AG04449 (cell line): ENCODE measurements around the gene EDAR.

ENCODE experiments used
- CTCF ChIA-PET: fragments of 350-600 bp; formaldehyde crosslinking; extraction: SDS; loops from one replicate; lab custom pipeline; 2021; ENCODE audit warnings: antibody characterized with exemption; lab: Yijun Ruan, JAX
- POLR2A ChIA-PET: fragments of 400-600, 350-600 bp; formaldehyde crosslinking; extraction: SDS; loops from one replicate; lab custom pipeline; 2020; ENCODE audit warnings: antibody characterized with exemption, inconsistent platforms; lab: Yijun Ruan, JAX
- DNase-seq: peaks from one replicate; pipeline ENCODE4 v3.0.0-alpha.2; 2010; ENCODE audit warnings: low read depth, low spot score
- H3K4me3 ChIP-seq: 2 replicates; pipeline ENCODE4 v1.5.1; 2011; ENCODE audit warnings: low read depth, mild to moderate bottlenecking, control low read depth, low read length
- TF ChIP-seq, protein P1 (sequence below): IDR thresholded peaks from one replicate; pipeline ENCODE4 v1.5.1; 2011; ENCODE audit warnings: mild to moderate bottlenecking, moderate library complexity, low read length, control low read depth, inconsistent platforms; ENCODE audit not compliant: insufficient read depth; ENCODE audit errors: missing control alignments

Gene EDAR

DNA sequence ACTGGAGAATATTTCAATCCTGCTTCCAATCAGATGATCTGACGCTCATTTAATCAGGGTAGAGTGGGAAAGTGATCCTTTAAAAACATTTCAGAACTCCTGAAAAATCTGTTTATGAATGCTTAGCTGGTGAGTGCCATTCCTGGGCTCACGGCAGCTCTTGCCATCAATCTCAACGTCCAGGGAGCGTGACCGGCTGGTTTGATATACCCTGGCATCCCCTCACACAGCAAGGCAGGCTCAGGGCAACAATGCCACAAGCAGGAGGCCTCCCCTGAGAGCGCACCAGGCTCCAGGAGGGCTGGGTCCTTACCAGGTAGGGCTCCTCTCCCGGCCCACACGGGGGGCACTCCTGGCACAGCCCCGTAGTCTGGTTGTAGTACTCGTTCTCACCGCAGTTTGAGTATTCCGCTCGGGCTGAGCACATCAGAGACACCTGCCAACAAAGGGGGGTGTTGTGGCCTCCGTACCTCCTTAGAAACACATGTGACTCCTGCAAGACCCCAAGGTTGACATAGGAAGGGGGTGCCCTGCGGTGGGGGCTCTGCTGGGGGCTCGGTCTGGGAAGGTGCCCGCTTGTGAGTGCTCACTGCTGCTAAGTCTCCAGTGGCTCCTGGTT lies 59.1 kb downstream of the EDAR start:
- POLR2A ChIA-PET: no interaction called here
- TF ChIP-seq, protein P1, sequence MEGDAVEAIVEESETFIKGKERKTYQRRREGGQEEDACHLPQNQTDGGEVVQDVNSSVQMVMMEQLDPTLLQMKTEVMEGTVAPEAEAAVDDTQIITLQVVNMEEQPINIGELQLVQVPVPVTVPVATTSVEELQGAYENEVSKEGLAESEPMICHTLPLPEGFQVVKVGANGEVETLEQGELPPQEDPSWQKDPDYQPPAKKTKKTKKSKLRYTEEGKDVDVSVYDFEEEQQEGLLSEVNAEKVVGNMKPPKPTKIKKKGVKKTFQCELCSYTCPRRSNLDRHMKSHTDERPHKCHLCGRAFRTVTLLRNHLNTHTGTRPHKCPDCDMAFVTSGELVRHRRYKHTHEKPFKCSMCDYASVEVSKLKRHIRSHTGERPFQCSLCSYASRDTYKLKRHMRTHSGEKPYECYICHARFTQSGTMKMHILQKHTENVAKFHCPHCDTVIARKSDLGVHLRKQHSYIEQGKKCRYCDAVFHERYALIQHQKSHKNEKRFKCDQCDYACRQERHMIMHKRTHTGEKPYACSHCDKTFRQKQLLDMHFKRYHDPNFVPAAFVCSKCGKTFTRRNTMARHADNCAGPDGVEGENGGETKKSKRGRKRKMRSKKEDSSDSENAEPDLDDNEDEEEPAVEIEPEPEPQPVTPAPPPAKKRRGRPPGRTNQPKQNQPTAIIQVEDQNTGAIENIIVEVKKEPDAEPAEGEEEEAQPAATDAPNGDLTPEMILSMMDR: no peak
- CTCF ChIA-PET: interaction anchor here (0.6 to 2.9 kb wide), 11 partner anchors 8 to 584 kb away, joined by 3 to 21 read pairs (median 4); no protein-coding TSS in a partner anchor
- DNase-seq: no peak
- no peak overlapping the region for H3K4me3 ChIP-seq

DNA sequence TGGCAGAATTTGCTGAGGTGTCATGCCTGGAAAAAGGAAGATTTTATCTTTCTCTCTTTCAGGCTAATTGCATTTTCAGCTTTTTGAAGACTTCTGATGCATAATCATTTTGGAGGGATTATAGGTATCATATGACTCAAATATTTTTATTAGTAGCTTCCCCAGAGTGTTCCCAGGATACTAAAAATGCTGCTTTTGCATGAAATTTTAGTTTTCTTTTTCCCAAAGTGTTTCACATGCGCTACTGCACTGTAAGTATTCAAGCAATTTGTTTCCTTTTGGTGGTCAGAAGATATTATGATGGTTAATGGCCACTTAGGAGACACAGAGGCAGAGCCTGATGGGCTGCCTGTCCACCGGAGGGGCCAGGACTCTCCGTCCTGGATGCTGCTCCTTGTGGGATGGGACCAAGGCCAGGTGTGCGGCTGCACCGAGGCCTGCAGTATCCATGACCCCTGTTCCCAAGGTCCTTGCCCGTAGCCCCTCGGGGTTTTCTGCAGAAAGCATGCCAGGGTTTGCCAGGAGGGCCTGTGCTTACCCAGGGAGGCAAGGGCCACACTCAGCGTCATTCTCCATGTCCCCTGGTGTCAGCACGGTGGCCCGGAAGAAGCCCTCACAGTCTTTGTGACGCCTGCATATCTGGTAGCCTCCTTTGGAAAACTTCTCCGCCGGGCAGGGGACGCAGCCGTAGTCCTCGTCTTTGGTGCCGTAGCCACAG lies 60.2 kb downstream of the EDAR start:
- H3K4me3 ChIP-seq: no peak overlapping the region
- ChIA-PET CTCF (interaction anchor here (0.7 to 3.2 kb wide), 26 partner anchors 10 to 617 kb away, joined by 3 to 21 read pairs (median 4); partner anchors contain the start of gene SH3RF3), POLR2A (no interaction called here)
- TF ChIP-seq, protein P1: no peak
- no peak for DNase-seq

DNA sequence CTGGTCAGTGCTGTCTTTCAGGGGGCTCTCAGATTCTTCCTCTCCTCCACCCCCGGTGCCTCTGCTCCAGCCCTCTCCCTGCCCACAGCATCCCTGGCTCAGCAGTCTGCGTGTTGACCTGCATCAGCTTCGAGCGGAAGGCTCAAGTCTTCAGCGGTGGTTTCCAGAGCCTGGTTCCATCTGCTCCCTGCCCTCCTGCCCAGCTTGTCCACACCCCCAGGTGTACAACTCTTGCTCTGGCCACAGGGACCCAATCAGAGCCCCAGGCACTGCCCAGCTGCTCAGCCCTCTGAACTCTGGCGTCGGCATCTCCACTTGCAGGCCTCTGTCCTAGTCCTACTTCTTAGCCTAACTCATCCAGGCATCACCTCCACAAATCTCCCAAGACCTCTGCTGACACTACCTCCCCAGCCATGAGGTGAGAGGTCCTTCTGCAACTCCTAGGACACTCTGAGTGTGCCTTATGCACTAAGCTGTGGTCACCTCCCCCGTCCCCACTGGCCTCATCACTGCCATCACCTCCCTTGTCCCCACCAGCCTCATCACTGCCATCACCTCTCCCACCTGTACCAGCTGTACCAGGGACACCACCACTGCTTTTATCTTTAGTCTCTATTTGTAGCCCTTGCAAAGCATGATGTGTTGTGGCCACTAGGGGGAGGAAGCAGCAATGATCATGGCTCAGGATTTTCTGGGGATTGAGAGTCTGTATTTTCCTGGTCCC lies 60.9 kb downstream of the EDAR start:
- ChIA-PET POLR2A (no interaction called here), CTCF (interaction anchor here (0.7 to 3.2 kb wide), 27 partner anchors 9 to 618 kb away, joined by 3 to 21 read pairs (median 4); partner anchors contain the start of gene SH3RF3)
- TF ChIP-seq, protein P1: peak; percentile 85
- no peak overlapping the region for H3K4me3 ChIP-seq
- DNase-seq: no peak

DNA sequence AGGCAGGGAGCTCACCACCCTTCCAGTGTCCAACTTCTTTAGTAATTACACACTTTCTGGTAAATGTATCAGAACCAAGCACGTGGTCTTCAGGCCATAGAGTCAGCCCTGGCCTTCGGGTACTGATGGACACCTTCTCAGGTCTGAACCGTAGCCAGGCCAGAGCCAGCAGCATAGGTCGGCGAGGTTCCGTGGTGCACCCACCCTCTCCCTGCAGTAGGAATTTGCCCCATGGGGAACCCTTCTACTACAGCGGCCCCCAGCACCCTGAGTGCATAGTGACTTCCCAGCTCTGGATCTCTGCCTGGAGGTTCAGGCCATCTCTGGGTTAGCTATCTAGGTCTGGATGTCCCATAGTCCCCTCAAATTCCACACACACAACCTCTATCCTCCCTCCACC lies 61.6 kb downstream of the EDAR start:
- TF ChIP-seq, protein P1: no peak
- DNase-seq: no peak
- CTCF ChIA-PET: interaction anchor here (1.0 to 3.2 kb wide), 13 partner anchors 11 to 619 kb away, joined by 3 to 21 read pairs (median 4); no protein-coding TSS in a partner anchor
- H3K4me3 ChIP-seq: no peak overlapping the region
- POLR2A ChIA-PET: no interaction called here

DNA sequence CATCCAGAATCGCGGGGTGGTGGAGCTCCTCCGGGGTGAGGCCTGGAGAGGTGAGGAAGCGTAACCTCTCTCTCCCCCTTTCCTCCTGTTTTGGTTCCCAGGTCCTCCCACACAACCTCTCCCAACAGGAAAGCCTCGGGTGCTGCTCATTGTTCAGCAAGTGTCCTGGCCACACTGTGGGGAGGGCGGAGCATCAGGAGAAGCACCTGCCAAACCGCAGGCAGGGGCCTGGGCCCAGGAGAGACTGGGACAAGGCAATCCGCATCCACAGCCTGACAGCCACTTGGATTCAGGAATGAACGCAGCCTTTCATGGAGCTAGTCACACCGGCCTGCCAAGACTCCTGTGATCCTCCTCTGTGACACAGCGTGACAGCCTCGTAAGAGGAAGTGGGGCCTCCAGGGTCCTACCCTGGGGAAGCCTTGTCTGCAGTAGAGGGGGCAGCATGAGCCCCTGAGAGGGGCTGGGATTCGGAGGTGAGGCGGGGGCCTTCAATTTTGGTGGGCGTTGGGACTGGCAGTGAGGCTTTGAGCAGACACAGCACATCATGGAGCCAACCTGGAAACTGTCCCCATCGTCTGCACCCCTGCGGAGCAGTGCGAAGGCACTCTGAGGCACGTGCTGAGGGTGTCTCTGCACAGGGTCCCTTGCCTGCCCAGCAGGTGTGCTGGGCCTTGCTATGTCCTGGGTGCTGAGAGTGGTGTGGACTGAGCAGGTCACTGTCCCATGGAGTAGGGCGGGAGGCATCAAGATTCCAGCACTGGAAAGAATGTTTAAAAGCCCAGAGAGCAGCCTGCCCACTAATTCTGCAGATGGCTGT lies 62.2 kb downstream of the EDAR start:
- TF ChIP-seq, protein P1: no peak
- DNase-seq: no peak
- POLR2A ChIA-PET: no interaction called here
- CTCF ChIA-PET: interaction anchor here (1.0 to 3.2 kb wide), 6 partner anchors 10 to 583 kb away, joined by 3 to 21 read pairs (median 10); no protein-coding TSS in a partner anchor
- H3K4me3 ChIP-seq: no peak overlapping the region
